Keratinocyte (primary cell): Measurements from ENCODE around the gene ITGBL1.

Source experiments
- CTCF ChIP-seq, 3 experiments: IDR thresholded peaks in 1 of 3; conservative IDR thresholded peaks in 1 of 3; optimal IDR thresholded peaks in 1 of 3; 2 replicates in 2 of 3; 3 replicates in 1 of 3; pipeline versions ENCODE3 to v1.5.1; 2011; ENCODE audit warnings: low read length in 3 of 3, mild to moderate bottlenecking in 3 of 3, moderate library complexity in 2 of 3, control low read depth in 1 of 3, inconsistent platforms in 1 of 3; ENCODE audit not compliant: insufficient read depth in 2 of 3; ENCODE audit errors: extremely low read depth in 1 of 3
- EZH2 ChIP-seq: IDR thresholded peaks from one replicate; pipeline ENCODE4 v1.6.1; 2012; ENCODE audit warnings: inconsistent platforms, mild to moderate bottlenecking, low read length, moderate library complexity

GRCh38 chr13:101654883-101655282 is 202.4 kb downstream of the ITGBL1 start:
- TF ChIP-seq CTCF (optimal IDR thresholded peaks at IDR 0.05 in 1 of 3, IDR thresholded peaks at IDR 0.05 in 1 of 3, conservative IDR thresholded peaks at IDR 0.05 in 1 of 3; ENCODE audit: extremely low read depth in 1 of 3, insufficient read depth in 2 of 3, low read length in 3 of 3) (no peak), EZH2 (no peak)
